ENCODE measurements around the gene LAMA3. TPM values are rescaled to one million over a fixed set of nuclear protein-coding genes. Genes with fewer than 3 reads are reported as not detected.

LAMA3 gene
- total and polyA plus RNA-seq, 10 of the 15 experiments (the other 5 are each of a cell fraction or from before 2014, with no cell fraction given): 0.37 to 6.5 (median 5.4) TPM

GRCh38 chr18:23845988-23846630 is 156.9 kb downstream of the LAMA3 start:
- no peak for DNase-seq (ENCODE audit: low read depth, low spot score)
- CTCF ChIA-PET: interaction anchor here (1.0 kb wide), 1 partner anchor 135 kb away, joined by 3 read pairs; no protein-coding TSS in a partner anchor
- POLR2A ChIA-PET: no interaction called here

GRCh38 chr18:23847321-23847986 is 158.2 kb downstream of the LAMA3 start:
- SMC1A ChIA-PET (ENCODE audit: uncharacterized antibody, unreplicated experiment): no interaction called here
- no peaks in the 10 kb centered on the region for H3K9me3 ChIP-seq (replicated peaks; ENCODE audit: control insufficient read depth, insufficient read depth, low read length)
- FAIRE-seq (no peak), DNase-seq (ENCODE audit: low read depth, low spot score) (no peak), ATAC-seq (no peak)
- in situ Hi-C loops (cut with MboI): no loop called here
- no peaks in the 10 kb centered on the region for H3K27me3 ChIP-seq (replicated peaks in 1 of 2; ENCODE audit: control insufficient read depth in 2 of 2, insufficient read depth in 2 of 2, low read length in 1 of 2)
- H3K36me3 ChIP-seq (ENCODE audit: control insufficient read depth in 2 of 2, insufficient read depth in 2 of 2, low read length in 1 of 2): no peaks in the 10 kb centered on the region
- no peaks in the 10 kb centered on the region for H4K20me1 ChIP-seq (ENCODE audit: control insufficient read depth, insufficient read depth)
- H3K4me2 ChIP-seq (ENCODE audit: control insufficient read depth, insufficient read depth): no peak overlapping the region
- H3K79me2 ChIP-seq (ENCODE audit: control insufficient read depth, insufficient read depth, low read length): no peaks in the 10 kb centered on the region
- intact Hi-C loops (cut with micrococcal nuclease; ENCODE audit: unreplicated experiment): no loop called here
- WGBS (ENCODE audit: insufficient coverage, insufficient replicate concordance, low lambda C conversion rate, missing lambda C conversion rate): 72% methylated on average over 19 of the region's 19 CpGs
- no peak overlapping the region for H3K9ac ChIP-seq (ENCODE audit: control insufficient read depth, insufficient read depth, low read length)
- POLR2A ChIA-PET: no interaction called here
- H2AFZ ChIP-seq (ENCODE audit: control insufficient read depth, low read depth, low read length): no peak overlapping the region
- H3K4me1 ChIP-seq (ENCODE audit: control insufficient read depth, insufficient read depth, low read length): 0 out of 2 replicates have a peak, but pooled peaks cover under 1% of the 10 kb centered on the region
- no peak overlapping the region for H3K27ac ChIP-seq (ENCODE audit: control insufficient read depth, insufficient read depth)
- BruUV-seq (replicated peaks): no TSS peak
- H3K4me3 ChIP-seq: no peak overlapping the region
- RAD21 ChIA-PET (ENCODE audit: unreplicated experiment): no interaction called here
- CTCF ChIA-PET: no interaction called here
- TF ChIP-seq ZNF622 (IDR thresholded peaks at IDR 0.05): no peak
- no peak for TF ChIP-seq ZNF24 (IDR thresholded peaks at IDR 0.05)
- TF ChIP-seq, protein P1, sequence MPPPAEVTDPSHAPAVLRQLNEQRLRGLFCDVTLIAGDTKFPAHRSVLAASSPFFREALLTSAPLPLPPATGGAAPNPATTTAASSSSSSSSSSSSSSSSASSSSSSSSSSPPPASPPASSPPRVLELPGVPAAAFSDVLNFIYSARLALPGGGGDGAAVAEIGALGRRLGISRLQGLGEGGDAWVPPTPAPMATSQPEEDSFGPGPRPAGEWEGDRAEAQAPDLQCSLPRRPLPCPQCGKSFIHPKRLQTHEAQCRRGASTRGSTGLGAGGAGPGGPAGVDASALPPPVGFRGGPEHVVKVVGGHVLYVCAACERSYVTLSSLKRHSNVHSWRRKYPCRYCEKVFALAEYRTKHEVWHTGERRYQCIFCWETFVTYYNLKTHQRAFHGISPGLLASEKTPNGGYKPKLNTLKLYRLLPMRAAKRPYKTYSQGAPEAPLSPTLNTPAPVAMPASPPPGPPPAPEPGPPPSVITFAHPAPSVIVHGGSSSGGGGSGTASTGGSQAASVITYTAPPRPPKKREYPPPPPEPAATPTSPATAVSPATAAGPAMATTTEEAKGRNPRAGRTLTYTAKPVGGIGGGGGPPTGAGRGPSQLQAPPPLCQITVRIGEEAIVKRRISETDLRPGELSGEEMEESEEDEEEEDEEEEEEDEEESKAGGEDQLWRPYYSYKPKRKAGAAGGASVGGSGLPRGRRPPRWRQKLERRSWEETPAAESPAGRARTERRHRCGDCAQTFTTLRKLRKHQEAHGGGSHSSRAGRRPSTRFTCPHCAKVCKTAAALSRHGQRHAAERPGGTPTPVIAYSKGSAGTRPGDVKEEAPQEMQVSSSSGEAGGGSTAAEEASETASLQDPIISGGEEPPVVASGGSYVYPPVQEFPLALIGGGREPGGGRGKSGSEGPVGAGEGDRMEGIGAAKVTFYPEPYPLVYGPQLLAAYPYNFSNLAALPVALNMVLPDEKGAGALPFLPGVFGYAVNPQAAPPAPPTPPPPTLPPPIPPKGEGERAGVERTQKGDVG (CRISPR knock-in tag; IDR thresholded peaks at IDR 0.05): no peak
- no peak for TF ChIP-seq STAT3 (IDR thresholded peaks at IDR 0.05; ENCODE audit: low read depth, low read length)
- TF ChIP-seq MTA2 (IDR thresholded peaks at IDR 0.05; ENCODE audit: low read depth): no peak
- no peak for TF ChIP-seq PAX8 (IDR thresholded peaks at IDR 0.05)
- no peak for TF ChIP-seq ZBTB11 (CRISPR knock-in tag; IDR thresholded peaks at IDR 0.05)
- TF ChIP-seq FOXM1 (IDR thresholded peaks at IDR 0.05; ENCODE audit: low read depth, low read length): no peak
- TF ChIP-seq NR2C1 (IDR thresholded peaks at IDR 0.05): no peak

More at GRCh38 chr18:23845988-23846630, 156.9 kb downstream of the LAMA3 start:
- Histone ChIP-seq H3K9me3 (replicated peaks; ENCODE audit: control insufficient read depth, insufficient read depth, low read length) (no peaks in the 10 kb centered on the region), H3K27me3 (replicated peaks in 1 of 2; ENCODE audit: control insufficient read depth in 2 of 2, insufficient read depth in 2 of 2, low read length in 1 of 2) (no peaks in the 10 kb centered on the region), H3K9ac (ENCODE audit: control insufficient read depth, insufficient read depth, low read length) (no peak overlapping the region), H3K4me3 (no peak overlapping the region), H3K4me1 (ENCODE audit: control insufficient read depth, insufficient read depth, low read length) (no peaks in the 10 kb centered on the region), H3K79me2 (ENCODE audit: control insufficient read depth, insufficient read depth, low read length) (no peaks in the 10 kb centered on the region), H3K27ac (ENCODE audit: control insufficient read depth, insufficient read depth) (no peak overlapping the region), H4K20me1 (ENCODE audit: control insufficient read depth, insufficient read depth) (no peaks in the 10 kb centered on the region), H2AFZ (ENCODE audit: control insufficient read depth, low read depth, low read length) (no peak overlapping the region), H3K36me3 (ENCODE audit: control insufficient read depth in 2 of 2, insufficient read depth in 2 of 2, low read length in 1 of 2) (no peaks in the 10 kb centered on the region), H3K4me2 (ENCODE audit: control insufficient read depth, insufficient read depth) (no peak overlapping the region)
- ChIA-PET RAD21 (ENCODE audit: unreplicated experiment) (no interaction called here), SMC1A (ENCODE audit: uncharacterized antibody, unreplicated experiment) (interaction anchor here (1.4 kb wide), 1 partner anchor 9 kb away, joined by 3 read pairs; no protein-coding TSS in a partner anchor)
- WGBS (ENCODE audit: insufficient coverage, insufficient replicate concordance, low lambda C conversion rate, missing lambda C conversion rate): 66% methylated on average over 15 of the region's 15 CpGs
- no peak for ATAC-seq
- TF ChIP-seq TCF3 (IDR thresholded peaks at IDR 0.05; ENCODE audit: borderline replicate concordance, insufficient read depth, low read depth, low read length): no peak
- intact Hi-C loops (cut with micrococcal nuclease; ENCODE audit: unreplicated experiment): no loop called here
- no TSS peak for BruUV-seq (replicated peaks)
- in situ Hi-C loops (cut with MboI): no loop called here
- FAIRE-seq: no peak

All from GM12878 (cell line).